OCI-LY1 (cell line): ENCODE results near the gene BOLL.
A peak's percentile ranks its signal among the peaks of the same experiment; 100 is the strongest.

ENCODE experiments used
- H2AFZ ChIP-seq: fragments of 200-600 bp; sonication (generic), shearing (Covaris generic); 2 replicates; pipeline ENCODE4 v1.6.0; 2014; ENCODE audit warnings: antibody characterized with exemption, mild to moderate bottlenecking, low read length
- H3F3A ChIP-seq: fragments of 200-600 bp; sonication (generic), shearing (Covaris generic); 2 replicates; pipeline ENCODE4 v1.6.0; 2014; ENCODE audit warnings: mild to moderate bottlenecking, antibody characterized with exemption, low read length, moderate library complexity; ENCODE audit not compliant: insufficient read depth
- H3K27ac ChIP-seq: fragments of 200-600 bp; sonication (generic); 2 replicates; pipeline ENCODE4 v1.5.1; 2014; ENCODE audit warnings: low read length, mixed run types, mild to moderate bottlenecking, low read depth; ENCODE audit not compliant: poor library complexity, severe bottlenecking
- H3K27me3 ChIP-seq: fragments of 200-600 bp; sonication (generic); 2 replicates; pipeline ENCODE4 v1.6.0; 2014; ENCODE audit warnings: antibody characterized with exemption, mild to moderate bottlenecking, low read length, moderate library complexity; ENCODE audit not compliant: insufficient read depth
- H3K36me3 ChIP-seq: fragments of 200-600 bp; sonication (generic); 2 replicates; pipeline ENCODE4 v1.6.1; 2014; ENCODE audit warnings: mild to moderate bottlenecking, antibody characterized with exemption, low read length, moderate library complexity, mixed read lengths; ENCODE audit not compliant: insufficient read depth
- H3K4me1 ChIP-seq: fragments of 200-600 bp; sonication (generic); 2 replicates; pipeline ENCODE4 v1.5.1; 2014; ENCODE audit warnings: mild to moderate bottlenecking, low read length, moderate library complexity; ENCODE audit not compliant: insufficient read depth, severe bottlenecking
- H3K4me2 ChIP-seq: fragments of 200-600 bp; sonication (generic), shearing (Covaris generic); 2 replicates; pipeline ENCODE4 v1.6.1; 2014; ENCODE audit warnings: low read length
- H3K4me3 ChIP-seq: fragments of 200-600 bp; sonication (generic); 2 replicates; pipeline ENCODE4 v1.5.1; 2014; ENCODE audit warnings: low read length, low read depth, mild to moderate bottlenecking, mixed read lengths; ENCODE audit not compliant: poor library complexity, severe bottlenecking
- H3K79me2 ChIP-seq: fragments of 200-600 bp; shearing (Covaris generic); 2 replicates; pipeline ENCODE4 v1.6.1; 2016; ENCODE audit warnings: mixed run types, low read length, mixed read lengths; ENCODE audit not compliant: insufficient read depth
- H3K9ac ChIP-seq: fragments of 200-600 bp; sonication (generic), shearing (Covaris generic); 2 replicates; pipeline ENCODE4 v1.6.1; 2014; ENCODE audit warnings: mild to moderate bottlenecking, low read length, mixed read lengths
- H3K9me2 ChIP-seq: fragments of 200-600 bp; sonication (generic), shearing (Covaris generic); 2 replicates; pipeline ENCODE4 v1.6.1; 2014; ENCODE audit warnings: low read depth, mild to moderate bottlenecking, low read length, mixed read lengths
- H3K9me3 ChIP-seq: fragments of 200-600 bp; shearing (Covaris generic); 2 replicates; pipeline ENCODE4 v1.6.1; 2014; ENCODE audit warnings: low read length, mixed read lengths
- H4K20me1 ChIP-seq: fragments of 200-600 bp; sonication (generic), shearing (Covaris generic); 2 replicates; pipeline ENCODE4 v1.6.0; 2016; ENCODE audit warnings: mild to moderate bottlenecking, low read length; ENCODE audit not compliant: insufficient read depth
- EZH2 ChIP-seq: fragments of 200-600 bp; sonication (generic), shearing (Covaris generic); IDR thresholded peaks from 2 replicates; pipeline ENCODE4 v1.8.0; 2017; ENCODE audit warnings: borderline replicate concordance, mixed run types, mild to moderate bottlenecking, antibody characterized with exemption, low read length, moderate library complexity, mixed read lengths
- TF ChIP-seq, protein P1 (sequence below): fragments of 200-600 bp; sonication (generic), shearing (Covaris generic); IDR thresholded peaks from 2 replicates; pipeline ENCODE4 v1.5.1; 2017; ENCODE audit warnings: mild to moderate bottlenecking, antibody characterized with exemption, low read length, moderate library complexity, mixed read lengths

BOLL gene

DNA sequence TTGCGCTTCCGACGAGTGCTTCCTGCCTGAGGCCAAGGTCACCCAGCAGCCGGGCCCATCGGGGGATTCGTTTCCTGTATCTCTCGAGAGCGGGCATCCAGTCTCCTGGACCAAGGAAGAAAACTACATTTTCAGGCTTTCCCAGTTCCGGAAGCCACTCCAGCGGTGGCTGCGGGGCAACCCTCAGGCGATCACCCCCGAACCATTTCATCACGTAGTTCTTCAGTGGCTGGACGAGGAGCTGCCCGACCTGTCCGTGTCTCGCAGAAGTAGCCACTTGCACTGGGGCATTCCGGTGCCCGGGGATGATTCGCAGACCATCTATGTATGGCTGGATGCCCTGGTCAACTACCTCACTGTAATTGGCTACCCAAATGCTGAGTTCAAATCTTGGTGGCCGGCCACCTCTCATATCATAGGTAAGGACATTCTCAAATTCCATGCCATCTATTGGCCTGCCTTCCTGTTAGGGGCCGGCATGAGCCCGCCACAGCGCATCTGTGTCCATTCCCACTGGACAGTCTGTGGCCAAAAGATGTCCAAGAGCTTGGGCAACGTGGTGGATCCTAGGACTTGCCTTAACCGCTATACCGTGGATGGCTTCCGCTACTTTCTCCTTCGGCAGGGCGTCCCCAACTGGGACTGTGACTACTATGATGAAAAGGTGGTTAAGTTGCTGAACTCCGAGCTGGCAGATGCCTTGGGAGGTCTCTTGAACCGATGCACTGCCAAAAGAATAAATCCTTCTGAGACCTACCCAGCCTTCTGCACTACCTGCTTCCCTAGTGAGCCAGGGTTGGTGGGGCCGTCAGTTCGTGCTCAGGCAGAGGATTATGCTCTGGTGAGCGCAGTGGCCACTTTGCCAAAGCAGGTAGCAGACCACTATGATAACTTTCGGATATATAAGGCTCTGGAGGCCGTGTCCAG lies 78.9 kb downstream of the BOLL start:
- peaks cover 49% of the 10 kb centered on the region for H3K79me2 ChIP-seq
- peak overlapping the region; percentile 95 for H3K4me2 ChIP-seq
- no peaks in the 10 kb centered on the region for H4K20me1 ChIP-seq
- peak overlapping the region; percentile 83 for H3K9ac ChIP-seq
- peak overlapping the region; percentile 88 for H3K4me3 ChIP-seq
- H3K27me3 ChIP-seq, result no peaks in the 10 kb centered on the region
- H3K9me3 ChIP-seq, result no peaks in the 10 kb centered on the region
- H3K36me3 ChIP-seq, result peaks cover 28% of the 10 kb centered on the region; the same call in 1 of the 2 replicates
- H3K4me1 ChIP-seq, result peaks cover 50% of the 10 kb centered on the region
- H2AFZ ChIP-seq, result no peak overlapping the region
- H3F3A ChIP-seq, result no peaks in the 10 kb centered on the region
- TF ChIP-seq EZH2, result no peak
- TF ChIP-seq, protein P1, sequence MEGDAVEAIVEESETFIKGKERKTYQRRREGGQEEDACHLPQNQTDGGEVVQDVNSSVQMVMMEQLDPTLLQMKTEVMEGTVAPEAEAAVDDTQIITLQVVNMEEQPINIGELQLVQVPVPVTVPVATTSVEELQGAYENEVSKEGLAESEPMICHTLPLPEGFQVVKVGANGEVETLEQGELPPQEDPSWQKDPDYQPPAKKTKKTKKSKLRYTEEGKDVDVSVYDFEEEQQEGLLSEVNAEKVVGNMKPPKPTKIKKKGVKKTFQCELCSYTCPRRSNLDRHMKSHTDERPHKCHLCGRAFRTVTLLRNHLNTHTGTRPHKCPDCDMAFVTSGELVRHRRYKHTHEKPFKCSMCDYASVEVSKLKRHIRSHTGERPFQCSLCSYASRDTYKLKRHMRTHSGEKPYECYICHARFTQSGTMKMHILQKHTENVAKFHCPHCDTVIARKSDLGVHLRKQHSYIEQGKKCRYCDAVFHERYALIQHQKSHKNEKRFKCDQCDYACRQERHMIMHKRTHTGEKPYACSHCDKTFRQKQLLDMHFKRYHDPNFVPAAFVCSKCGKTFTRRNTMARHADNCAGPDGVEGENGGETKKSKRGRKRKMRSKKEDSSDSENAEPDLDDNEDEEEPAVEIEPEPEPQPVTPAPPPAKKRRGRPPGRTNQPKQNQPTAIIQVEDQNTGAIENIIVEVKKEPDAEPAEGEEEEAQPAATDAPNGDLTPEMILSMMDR, result no peak
- no peaks in the 10 kb centered on the region for H3K9me2 ChIP-seq
- peak overlapping the region; percentile 29 for H3K27ac ChIP-seq

DNA sequence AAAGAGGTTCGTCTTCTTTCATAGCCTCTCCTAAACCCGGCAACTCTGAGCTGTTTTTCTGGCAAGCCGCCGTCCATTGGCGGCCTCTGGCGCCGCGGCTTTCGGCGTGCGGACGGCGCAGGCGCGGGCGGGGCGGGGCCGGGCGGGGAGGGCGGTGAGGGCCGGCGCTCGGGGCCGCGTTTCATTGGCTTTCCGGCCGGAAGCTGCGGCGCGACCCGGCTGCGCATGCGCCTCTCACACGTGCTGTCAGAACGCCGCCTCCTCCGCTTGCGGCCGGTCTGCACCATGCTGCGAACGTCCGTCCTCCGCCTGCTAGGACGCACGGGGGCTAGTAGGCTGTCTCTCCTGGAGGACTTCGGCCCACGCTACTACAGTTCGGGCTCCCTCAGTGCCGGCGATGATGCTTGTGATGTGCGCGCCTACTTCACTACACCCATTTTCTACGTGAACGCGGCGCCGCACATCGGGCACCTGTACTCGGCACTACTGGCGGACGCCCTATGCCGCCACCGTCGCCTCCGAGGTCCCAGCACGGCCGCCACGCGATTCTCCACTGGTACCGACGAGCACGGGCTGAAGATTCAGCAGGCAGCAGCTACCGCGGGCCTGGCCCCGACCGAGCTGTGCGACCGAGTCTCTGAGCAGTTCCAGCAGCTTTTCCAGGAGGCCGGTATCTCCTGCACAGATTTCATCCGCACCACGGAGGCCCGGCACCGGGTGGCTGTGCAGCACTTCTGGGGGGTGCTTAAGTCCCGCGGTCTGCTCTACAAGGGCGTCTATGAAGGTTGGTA lies 79.8 kb downstream of the BOLL start, which contains the start of gene MARS2:
Gene MARS2, plus strand, starts transcription at position 249 of the 791 bp plus-strand sequence. Its CDS starts 37 bp downstream, at position 286.
- no peaks in the 10 kb centered on the region for H3K9me3 ChIP-seq
- H3K9me2 ChIP-seq, result no peaks in the 10 kb centered on the region
- H3K4me1 ChIP-seq, result peaks cover 49% of the 10 kb centered on the region
- H3F3A ChIP-seq, result no peaks in the 10 kb centered on the region
- H3K4me2 ChIP-seq, result peak within 1 kb of the TSS; percentile 95
- TF ChIP-seq EZH2, result no peak
- TF ChIP-seq, protein P1, result no peak
- peaks cover 22% of the 10 kb centered on the region; the same call in 1 of the 2 replicates for H3K36me3 ChIP-seq
- H4K20me1 ChIP-seq, result no peaks in the 10 kb centered on the region
- peak within 1 kb of the TSS; percentile 96 for H2AFZ ChIP-seq
- H3K79me2 ChIP-seq, result peaks cover 44% of the 10 kb centered on the region
- H3K27ac ChIP-seq, result peak within 1 kb of the TSS; percentile 66
- H3K4me3 ChIP-seq, result peak within 1 kb of the TSS; percentile 88
- no peaks in the 10 kb centered on the region for H3K27me3 ChIP-seq
- H3K9ac ChIP-seq, result peak within 1 kb of the TSS; percentile 83

DNA sequence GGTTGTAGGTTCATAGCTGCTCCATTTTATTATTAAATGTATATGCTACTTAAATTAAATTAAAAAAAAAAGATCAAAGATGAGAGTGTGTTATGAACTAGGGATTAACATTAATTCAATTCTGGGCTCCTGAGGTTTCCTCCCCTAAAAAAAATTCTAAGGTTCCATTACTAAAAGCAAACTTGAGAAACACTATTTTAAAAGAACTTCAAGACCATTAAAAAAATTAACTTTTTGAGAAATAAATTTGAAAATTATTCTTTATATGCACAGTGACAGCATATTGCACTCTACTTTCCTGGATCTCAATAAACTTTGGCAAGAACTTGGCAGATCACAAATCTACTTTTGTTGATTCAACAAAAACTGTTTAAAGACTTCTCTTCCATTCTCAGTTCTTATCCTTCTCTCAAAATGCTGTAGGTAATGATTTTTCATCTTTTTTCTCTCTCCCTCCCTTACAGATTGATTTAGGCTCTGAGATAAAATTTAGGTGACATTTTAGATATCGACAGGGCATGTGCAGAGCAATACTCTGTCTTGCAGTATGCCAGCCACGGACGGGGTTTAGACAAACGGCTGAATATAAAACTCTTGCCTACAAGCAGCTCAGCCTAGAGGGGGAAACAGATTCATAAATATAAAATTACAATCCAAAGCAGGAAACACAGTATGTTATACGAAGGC lies 80.5 kb downstream of the BOLL start:
- TF ChIP-seq, protein P1, result no peak
- TF ChIP-seq EZH2, result no peak
- Histone ChIP-seq H3K79me2 (peaks cover 36% of the 10 kb centered on the region), H3K36me3 (peaks cover 15% of the 10 kb centered on the region; the same call in 1 of the 2 replicates), H3K27me3 (no peaks in the 10 kb centered on the region), H3K4me2 (peak overlapping the region; percentile 84), H3F3A (no peaks in the 10 kb centered on the region), H3K4me3 (peak overlapping the region; percentile 88), H2AFZ (peak overlapping the region; percentile 96), H4K20me1 (no peaks in the 10 kb centered on the region), H3K9me3 (no peaks in the 10 kb centered on the region), H3K9me2 (no peaks in the 10 kb centered on the region), H3K9ac (peak overlapping the region; percentile 83), H3K27ac (peak overlapping the region; percentile 66), H3K4me1 (peaks cover 41% of the 10 kb centered on the region)
